Putamen (tissue), 1 donor: ENCODE results near the gene DOCK2.
"Not testable (repeated sequence)": the region's sequence is repeated elsewhere in the genome, so short reads cannot be mapped to it uniquely, and the experiment has no call there.

Experiments used
- DNase-seq: peaks from one replicate; pipeline ENCODE4 v3.0.0-alpha.2; 2016; ENCODE audit warnings: low spot score

The DOCK2 gene

DNA sequence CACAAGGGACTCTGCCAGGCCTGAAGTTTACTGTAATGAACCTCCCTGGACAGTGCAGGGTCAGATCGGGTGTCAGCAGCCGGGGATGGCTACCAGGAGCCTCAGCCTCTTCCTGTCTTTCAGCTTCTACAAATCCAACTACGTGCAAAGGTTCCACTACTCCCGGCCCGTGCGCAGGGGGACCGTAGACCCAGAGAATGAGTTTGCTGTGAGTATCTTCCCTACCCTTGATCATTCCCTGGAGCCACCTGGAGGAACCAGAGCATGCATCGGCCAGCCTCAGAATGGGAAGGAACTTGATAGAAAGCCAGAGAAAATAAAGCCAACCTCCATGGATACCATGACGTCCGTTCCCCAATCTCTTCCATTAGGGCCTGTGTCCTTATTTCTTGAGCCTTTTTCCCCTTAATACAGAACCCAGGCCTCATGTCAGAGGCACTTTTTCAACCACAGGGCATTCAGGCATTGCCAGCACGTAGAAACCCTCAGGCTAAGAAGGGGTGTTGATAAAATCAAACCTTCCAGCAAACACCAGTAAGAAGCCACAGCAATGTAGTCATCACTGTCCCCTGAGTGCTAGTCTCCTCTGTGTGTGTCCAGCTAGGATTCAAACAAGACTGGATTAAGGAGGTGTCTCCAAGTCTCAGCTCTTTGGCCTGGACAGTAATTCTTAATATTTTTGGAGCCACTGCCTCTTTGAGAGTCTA, 419.6 kb downstream of the DOCK2 start:
- DNase-seq = no peak

DNA sequence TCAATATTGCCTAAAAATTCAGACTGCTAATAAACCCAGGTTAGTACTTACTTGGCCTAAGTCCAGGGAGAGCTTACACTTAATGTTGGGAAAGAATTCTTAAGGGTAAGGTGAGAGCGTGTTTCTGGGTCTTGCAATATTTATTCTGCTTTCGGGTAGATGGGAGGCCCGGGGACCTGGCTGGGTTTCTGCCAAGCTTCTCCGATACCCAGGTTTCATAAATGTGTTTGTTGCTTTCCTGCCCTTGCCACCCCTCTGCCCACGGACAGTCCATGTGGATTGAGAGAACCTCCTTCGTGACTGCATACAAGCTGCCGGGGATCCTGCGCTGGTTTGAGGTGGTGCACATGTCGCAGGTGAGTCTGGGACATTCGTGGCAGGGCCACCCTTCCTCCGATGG, 420.2 kb downstream of the DOCK2 start:
- DNase-seq = no peak

DNA sequence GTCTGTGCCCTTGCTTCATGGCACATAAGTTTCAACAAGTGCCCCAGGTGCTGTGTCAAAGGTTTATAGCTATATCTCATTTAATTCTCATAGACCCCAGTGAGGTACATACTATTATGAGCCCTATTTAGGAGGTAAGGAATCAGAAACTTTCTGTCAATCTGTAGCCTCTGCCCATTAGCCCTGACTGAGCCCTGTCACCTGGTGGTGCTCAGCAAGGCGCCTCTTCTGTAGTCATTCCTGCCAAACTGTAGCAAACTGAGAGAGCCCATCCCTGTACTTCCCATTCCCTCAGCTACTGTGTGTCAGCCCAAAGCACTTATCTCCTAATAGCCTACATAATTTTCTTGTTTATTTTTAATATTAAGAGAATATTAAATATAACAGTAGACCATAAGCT, 422.1 kb downstream of the DOCK2 start:
- DNase-seq = no peak

DNA sequence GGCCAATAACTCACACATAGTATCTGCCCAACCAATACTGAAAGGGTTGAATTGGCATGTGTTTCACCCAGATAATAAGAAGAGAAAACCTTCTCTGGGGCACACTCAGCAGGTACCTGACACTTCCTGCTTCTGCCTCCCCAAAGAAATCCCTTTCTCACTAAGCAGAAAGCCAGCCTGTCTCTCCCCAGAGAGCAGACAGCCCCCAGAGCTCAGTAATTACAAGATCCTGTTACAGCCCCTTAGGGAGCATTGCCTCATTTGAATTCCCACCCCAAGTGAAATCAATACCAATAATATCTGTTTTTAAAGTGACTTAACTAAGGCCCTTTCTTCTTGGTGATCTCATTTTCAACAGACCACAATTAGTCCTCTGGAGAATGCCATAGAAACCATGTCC, 430.1 kb downstream of the DOCK2 start:
- DNase-seq = no peak

DNA sequence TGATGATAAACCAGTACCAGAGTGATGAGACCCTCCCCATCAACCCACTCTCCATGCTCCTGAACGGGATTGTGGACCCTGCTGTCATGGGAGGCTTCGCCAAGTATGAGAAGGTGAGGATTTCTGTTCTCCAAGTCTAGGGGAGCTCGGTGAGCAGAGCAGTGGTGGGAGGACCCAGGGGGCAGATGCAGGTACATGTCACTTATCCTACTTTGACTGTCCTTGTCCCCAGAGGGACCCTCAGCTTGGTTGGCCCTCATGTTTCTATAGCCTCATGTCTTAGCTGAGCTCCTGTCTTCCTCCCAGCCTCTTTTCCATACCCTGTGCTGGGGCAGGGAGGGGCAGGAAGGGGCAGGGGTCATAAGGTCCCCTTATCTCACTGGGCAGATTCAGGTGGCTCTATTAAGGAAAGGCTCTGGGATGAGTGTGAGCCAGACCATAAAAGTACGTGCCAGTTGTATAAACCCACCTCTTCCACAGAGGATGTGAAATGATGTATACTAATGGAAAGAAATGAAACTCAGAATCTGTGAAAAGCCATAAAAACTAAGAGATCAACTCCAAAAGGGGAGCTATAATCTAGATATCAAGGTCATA, 430.6 kb downstream of the DOCK2 start:
- no peak for DNase-seq

DNA sequence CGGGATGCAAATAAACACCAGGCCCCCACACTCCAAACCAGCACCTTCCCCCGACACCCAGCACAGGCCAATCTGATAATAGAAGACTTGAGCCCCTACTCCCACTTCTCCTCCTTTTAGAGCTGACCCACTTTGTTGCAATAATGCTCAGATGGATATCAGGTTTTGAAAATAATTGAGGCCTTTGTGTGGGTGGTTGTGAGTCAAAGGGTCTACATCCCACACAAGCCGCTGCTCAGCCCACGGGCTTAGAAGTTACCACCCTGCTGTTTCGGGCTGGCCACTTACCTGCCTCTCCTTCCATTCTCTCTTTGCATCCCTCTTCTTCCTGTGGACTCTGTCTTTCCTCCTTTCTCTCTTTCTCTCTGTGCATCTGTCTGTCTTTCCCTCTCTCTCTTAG, 432.4 kb downstream of the DOCK2 start:
- no peak for DNase-seq

DNA sequence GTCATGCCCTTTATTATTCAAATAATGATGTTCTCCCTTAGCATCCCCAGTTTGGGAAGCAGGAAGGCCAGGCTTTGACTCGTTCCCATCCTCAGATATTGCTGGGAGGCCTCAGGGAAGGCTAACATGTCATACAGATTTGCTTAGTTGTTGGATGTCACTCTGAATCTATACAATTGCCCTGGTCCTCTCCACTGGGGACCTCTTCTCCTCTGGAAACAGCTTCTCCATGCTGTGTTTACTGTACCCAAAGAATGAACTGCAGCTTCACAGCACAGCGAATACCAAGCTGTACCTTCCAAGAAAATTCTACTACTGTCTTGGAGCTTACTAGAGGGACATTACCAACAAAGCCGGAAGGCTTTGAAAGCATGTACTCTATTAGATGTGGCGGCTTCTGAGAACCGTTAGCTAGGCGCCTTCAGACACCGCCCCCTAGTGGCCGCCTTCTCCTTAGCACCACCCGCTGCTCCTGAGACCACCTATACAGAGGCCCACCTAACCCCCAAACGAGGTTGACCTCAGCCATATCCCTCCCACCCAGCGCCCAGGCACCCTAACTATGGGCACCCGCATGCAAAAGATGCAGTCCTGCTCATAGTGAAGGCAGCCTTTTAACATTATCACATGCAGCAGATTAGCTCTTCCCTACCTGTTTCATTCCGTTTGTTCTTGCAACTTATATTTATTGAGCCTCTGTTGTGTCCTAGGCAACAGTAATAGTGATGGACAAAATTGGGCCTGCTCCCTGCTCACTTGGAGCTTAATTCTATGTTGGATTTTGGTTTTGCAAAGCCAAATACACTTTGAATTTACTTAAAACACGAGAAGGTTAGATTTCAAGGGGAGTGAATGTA, 433.7 kb downstream of the DOCK2 start:
- DNase-seq = no peak

DNA sequence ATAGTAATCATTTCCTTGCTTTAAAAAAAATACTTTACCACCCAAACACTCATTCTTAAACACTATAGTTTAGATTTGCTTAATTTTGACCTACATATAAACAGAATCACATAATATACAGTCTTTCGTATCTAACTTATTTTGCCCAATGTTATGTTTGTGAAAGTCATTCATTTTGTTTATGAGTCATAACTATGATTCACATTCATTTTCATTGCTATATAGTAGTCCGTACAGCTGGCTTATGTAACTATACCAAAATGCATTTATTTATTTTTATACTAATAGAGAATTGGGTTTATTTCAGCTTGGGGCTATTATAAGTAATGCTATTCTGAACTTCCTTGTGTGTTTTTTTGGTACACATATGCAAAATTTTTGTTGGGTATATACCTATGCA, 434.7 kb downstream of the DOCK2 start:
- no peak for DNase-seq

DNA sequence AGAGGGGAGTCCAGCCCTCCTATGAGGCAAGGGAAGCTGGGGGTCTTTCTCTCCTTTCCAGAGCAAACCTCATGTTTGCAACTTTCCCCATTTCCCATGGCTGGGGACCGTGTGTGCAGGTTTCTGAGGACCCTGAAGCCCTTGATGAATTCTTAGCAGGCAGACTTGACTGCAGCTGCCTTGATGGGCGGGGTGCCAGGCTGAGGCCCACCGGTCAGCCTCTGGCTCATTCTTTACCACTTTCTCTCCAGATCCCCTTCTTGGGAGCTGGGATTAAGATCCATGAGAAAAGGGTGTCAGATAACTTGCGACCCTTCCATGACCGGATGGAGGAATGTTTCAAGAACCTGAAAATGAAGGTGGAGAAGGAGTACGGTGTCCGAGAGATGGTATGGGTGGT, 438.6 kb downstream of the DOCK2 start:
- DNase-seq = no peak

DNA sequence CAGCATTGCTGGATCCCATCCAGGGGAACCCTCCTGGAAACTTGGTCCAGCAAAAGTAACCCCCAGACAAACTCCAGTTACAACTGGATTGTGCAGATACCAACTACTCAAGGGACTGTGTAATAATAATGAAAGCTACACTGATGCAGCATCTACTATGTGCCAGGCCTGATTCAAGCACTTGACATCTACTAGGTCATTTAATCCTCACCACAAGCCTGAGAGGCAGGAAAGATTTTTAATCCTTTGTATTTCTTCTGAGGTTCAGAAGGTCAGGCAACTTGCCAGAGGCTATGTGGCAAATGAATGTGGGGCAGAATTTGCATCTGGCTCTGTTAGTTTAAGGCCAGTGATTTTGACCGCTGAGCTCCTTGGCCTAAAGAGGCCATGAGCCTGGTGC, 439.1 kb downstream of the DOCK2 start:
- no peak for DNase-seq

DNA sequence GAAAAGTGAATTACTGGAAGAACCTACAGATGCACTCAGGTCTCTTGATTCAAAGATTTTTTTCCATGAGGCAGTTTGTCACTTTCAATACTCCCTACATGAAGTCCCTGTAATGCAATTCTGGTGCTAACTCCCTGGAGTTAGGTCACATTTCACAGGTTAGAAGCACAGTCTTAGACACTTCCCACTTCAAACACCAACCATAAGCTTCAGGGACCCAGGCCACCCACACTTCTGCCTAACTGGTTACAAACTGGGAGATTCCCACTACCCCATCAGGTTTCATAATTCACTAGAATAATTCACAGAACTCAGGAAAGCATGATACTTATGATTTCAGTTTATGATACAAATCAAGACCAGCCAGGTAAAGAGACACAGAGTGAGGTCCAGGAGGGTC, 439.7 kb downstream of the DOCK2 start:
- no peak for DNase-seq

DNA sequence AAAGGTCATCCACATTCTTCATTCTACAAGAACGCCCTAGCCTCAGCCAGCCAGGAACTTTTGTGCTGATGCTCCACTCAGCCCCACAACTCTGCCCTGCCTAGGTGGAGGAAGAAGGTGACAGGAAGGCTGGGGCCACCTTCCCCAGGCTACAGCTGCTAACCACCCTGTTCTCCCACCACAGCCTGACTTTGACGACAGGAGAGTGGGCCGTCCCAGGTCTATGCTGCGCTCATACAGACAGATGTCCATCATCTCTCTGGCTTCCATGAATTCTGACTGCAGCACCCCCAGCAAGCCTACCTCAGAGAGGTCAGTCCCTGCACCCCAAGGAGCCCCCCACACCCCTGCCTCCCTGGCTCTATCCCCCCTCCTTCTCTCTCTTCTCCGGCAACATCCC, 440.5 kb downstream of the DOCK2 start:
- DNase-seq = no peak

DNA sequence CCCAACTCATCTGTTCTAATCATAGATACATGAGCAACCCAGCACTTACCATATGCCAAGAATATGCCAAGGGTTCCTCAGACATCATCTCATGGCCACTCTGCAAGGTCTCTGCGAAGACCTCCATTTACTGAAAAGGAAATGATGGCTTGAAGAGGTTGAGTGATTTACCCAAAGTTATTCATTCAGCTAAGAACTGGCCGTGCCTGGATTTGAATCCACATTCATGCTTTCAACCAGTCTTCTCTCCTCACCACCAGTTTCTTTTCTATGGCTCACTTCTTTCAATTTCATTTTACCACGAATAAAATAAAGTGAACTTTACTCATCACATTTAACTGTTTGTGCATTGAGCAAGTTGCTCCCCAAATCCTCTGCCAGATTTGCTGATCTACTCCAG, 441.4 kb downstream of the DOCK2 start:
- DNase-seq = no peak

DNA sequence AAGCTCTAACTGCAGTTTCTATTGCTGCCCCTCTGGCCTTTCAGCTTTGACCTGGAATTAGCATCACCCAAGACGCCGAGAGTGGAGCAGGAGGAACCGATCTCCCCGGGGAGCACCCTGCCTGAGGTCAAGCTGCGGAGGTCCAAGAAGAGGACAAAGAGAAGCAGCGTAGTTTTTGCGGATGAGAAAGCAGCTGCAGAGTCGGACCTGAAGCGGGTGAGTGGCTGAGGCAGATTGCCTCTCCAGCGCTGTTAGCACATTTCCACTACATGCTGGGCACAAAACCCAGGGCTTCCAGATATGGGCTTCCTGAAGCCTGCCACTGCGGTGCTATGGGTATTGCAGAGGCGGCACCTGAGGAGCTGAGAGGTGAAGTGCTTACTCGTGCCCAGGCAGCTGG, 441.9 kb downstream of the DOCK2 start:
- no peak for DNase-seq

DNA sequence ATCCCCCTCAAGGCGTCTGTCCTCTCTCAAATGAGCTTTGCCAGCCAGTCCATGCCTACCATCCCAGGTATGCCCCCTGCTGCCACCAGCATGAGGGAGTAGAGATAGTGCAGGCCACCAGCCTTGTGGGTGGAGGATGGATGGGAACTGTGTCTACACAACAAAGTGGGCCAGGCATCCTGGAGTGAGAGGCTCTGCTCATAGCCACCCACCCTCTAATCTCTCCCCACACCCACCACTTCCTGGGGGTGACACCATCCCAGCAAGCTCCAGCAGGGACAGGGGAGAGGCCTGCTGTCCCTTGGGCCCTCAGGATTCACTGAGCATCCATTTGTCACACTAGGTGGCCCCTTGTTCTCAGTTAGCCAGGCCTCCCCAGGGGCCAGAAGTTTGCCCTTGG, 443.1 kb downstream of the DOCK2 start:
- no peak for DNase-seq

DNA sequence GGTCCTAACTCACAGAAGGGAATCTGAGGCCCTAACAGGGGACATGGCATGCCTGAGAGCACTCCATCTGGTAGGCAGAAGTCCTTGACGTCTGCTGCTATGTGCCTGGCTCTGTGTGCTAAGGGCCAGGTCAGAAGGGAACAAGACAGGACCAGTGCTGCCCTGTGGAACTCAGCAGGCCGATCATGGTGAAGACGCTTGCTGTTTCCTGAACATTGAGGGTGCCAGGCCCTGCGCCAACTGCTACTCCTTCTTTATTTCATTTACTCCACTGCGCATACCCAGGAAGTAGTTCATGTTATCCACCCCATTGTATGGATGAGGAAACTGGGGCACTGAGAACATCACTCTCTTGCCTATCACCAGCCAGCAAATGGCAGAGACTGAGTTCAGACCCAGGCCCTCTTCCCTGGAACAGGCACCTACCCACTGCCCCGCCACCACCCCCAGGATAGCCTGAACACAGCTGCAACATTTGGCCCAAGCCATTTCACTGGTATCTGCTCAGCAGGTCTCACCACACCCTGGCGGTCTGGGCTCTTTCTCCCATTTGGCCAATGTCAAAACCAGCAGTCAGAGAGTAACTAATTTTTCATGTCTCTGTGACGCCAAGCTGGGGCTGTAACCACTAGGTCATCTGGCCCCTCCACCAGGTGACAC, 443.8 kb downstream of the DOCK2 start:
- no peak for DNase-seq

DNA sequence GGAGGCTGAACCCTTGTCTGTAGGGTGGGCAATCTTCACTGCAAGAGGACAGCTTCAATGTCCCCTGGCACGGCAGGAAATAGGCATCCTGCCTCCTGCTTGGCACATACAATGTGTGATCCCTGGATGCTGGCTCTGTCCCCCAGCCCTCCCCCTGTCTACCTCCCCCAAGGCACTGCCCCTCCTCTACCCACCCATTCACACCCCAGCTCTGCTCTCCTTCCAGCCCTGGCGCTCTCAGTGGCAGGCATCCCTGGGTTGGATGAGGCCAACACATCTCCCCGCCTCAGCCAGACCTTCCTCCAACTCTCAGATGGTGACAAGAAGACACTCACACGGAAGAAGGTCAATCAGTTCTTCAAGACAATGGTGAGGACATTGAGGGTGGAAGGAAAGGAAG, 444.5 kb downstream of the DOCK2 start:
- no peak for DNase-seq

DNA sequence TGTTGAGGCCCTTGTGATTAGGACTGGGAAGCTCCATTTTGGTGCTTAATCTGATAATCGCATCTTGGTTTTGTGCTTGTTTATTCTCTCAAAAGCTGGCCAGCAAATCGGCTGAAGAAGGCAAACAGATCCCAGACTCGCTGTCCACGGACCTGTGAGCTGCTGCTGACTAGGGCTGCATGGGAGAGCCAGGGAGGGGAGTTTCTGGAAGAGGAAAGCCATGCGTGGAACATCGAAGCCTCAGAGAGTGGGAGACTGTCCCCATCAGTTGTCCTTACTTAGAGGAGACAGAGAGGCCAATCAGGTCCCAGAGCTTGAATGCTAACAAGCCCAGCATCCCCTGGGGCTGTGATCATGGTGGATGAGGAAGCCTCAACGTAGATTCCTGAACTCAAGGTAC, 445.6 kb downstream of the DOCK2 start:
- DNase-seq = no peak

DNA sequence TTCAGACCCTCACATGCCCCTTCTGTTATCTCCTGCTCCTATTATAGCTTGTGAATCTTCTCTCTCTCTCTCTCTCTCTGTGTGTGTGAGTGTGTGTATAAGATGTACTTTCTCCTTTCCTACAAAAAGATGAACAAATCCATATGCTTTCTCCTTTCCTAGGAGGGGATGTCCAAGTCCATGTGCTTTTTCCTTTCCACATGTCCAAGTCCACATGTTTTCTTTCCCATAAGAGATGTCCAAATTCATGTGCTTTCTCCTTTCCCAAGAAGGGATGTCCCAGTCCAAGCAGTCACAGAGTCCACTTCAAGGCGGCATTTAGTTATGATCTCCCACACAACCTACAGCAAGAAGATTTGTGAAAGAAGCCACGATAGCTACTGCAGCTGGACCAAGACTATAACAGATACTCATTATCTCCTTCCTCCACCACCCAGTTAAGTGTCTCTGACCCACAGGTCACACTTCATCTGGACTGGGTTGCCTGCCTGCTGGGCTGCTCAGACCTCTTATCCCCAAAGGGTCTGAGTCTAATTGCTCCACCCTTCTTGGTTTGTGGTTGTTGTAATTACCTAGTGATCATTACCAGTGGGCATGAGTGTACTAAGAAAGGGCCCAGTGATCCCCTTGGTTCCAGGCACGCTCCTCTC, 450.2 kb downstream of the DOCK2 start:
- DNase-seq = no peak

DNA sequence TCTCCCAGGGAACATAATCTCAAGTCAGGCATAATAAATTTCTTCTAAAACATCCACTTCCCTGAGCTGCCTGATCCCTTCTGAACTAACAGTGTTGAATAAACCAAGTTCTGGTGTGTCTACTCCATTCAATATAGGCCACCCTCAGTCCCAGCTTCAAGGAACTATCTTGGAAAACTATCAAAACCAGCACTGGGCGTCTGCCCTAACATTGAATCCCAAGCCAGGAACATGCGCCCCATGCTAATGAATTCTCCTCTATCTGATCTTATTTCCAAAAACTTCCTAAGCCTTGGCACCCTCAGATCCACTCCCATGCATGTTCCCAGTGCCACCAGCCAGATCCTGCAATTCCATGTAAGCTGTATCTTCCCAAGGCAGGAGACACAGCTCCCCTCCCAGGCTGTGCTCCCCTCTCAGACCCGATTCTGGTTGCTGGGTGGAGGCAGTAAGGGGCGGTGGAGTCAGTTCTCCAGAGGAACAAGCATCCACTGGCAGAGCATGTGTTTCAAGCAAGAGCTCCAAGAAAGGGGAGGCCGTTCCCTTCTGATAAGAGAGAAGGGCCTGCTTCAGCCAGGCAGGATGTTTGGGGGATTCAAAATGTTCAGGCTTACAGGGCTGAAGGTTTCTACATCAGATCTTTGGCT, 455.5 kb downstream of the DOCK2 start:
- no peak for DNase-seq

DNA sequence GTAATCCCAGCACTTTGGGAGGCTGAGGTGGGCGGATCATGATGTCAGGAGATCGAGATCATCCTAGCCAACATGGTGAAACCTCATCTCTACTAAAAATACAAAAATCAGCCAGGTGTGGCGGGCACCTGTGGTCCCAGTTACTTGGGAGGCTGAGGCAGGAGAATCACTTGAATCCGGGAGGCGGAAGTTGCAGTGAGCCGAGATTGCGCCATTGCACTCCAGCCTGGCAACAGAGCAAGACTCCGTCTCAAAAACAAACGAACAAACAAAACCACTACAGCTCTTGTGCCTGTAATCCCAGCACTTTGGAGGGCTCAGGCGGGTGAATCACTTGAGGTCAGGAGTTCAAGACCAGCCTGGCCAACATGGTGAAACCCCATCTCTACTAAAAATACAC, 457.3 kb downstream of the DOCK2 start:
- DNase-seq = not testable (repeated sequence)

DNA sequence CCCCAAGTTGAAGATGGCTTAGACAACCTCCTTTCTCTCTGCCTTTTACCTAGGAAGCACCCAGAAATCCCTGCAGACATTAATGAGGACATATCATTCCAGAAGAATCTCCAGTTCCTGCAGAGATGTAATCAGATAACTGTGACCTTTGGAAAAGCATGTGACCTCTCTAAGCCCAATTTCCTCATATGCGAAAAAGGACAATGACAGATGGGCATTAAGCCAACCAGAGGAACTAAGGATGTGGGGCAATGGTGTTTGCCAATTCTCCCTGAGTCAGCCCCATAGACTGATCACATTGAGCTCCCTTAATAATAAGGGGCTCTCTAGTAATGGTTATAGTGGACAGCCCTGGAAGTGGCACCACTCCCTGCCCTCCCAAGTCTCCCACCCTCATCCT, 458.6 kb downstream of the DOCK2 start:
- DNase-seq = no peak
